ENCODE results near the gene ANO4.

Gene ANO4

GRCh38 chr12:100794441-100795173, at the start of gene ANO4:
TSS of gene ANO4 (plus strand) at chr12:100794776. CDS start at chr12:100901786, 107,010 bp downstream.
- DNase-seq, result no peak

DNA sequence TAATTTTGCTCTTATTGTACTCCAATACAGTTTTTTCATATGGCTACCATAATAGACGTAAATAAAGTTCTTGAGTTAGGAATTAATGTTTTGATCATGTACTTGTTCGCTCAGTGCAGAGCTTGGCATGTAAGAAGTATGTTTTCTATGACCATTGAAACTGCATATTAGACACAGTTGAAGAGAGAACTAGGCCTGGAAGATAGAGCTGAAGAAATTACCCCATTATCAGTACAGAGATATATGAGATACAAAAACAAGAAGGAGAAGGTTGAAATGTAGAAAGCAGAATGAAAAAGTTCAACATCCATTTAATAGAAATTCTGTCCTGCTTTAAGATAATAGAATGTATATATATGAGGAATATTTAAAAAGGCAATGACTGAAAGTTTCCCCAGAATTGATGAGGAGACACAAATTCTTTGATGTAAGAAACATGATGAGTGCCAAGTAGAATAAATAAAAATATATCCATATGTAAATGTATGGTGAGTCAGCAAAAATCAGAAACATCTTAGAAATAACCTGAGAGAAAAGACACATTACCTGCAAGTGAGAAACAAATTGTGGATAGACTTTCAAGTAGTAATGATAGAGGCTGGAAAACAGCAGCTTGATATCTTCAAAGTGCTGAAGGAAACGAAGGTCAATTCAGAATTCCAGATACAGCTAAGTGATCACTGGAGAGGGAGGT, 49.1 kb upstream of the ANO4 start:
- DNase-seq, result no peak

- DNase-seq, result no peak
Observed at GRCh38 chr12:100752841-100753240, 41.7 kb upstream of the ANO4 start.

DNA sequence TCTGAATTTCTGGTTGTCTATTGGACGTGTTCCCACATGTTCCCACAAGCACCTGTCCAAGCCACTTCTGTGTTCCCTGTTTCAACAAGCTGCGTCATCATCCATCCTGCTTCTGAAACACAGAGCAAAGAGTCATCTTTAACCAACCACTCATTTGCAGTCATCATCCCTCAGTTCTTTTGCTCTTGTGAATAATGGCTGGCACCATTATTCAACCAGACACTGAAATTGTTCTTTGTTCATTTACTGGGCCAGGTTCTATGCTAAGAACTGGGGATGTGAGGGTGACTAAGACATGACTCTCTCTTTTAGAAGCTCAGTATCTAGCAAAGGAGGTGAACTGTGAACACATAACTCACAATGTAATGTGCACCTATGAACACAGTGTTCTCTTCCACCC, 40.7 kb upstream of the ANO4 start:
- DNase-seq, result no peak

- DNase-seq, result no peak
Observed at GRCh38 chr12:100755186-100755585, 39.4 kb upstream of the ANO4 start.

DNA sequence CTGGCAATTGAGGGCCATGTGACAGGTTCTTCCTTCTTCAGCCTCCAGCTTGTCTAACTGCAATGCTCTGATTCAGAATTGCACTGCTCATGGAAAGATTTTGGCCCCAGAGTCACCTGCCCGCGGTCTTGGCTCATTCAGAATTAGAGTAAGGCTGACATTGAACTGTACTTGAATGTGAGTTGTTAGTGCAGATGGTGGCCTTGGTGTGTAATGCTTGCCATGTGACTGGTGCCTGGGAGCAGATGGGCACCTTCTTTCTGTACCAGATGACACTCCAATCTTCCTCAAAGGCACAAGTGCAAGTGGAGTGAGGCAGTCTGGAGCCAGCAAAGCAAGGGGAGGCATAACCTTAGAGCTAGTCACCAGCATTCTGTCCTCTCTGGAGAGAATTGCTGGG, 36.5 kb upstream of the ANO4 start:
- no peak for DNase-seq

GRCh38 chr12:100767371-100767770, 27.2 kb upstream of the ANO4 start:
- DNase-seq, result no peak

DNA sequence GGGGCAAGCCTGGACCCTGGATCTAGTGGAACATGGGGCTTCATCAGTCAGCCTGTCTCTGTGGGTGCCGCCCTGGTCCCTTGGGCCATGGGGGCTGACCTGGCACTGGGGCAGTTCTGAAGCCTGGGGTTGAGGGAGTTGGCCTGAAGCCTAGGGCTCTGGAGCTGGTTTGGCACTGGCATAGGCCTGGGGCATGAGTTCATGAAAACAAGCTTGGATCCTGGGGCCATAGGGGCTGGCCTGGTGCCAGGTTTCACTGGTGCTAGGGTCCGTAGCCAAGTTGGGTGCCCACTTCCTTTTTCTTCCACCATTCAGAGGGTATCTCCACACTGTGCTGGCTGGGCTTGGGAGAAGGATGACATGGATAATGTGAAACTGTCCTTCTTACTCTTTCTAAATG, 26.6 kb upstream of the ANO4 start:
- DNase-seq, result no peak

DNA sequence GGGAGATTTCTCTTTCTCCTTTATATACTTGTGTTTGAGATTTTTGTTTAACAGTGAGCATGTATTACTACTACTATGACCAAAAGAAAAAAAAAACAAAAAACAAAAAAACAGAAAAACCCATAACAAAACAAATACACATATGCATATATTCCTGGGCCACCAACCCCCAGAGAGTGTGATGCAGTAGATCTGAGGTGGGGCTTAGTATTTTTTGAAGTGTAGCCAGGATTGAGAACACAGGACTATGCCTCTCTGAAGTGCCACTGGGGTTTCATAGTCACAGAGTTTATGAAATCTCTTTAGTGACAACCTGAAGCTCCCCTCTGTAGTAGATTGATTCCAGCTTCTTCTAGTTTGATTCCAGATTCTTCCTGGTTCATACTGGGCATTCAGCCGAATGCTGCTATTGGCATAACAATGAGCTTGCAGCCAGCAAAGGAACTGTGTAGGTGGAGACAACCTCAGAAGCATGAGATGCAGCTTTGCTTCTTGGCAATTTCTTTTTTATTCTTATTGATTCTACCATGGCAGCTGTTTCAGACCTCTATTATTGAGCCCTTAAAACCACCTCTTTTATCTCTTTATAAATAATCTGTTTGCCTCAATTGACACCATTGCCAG, 15.5 kb upstream of the ANO4 start:
- no peak for DNase-seq

GRCh38 chr12:100789146-100789545, 5.4 kb upstream of the ANO4 start:
- no peak for DNase-seq

- no peak for DNase-seq
Observed at GRCh38 chr12:100789975-100790374, 4.6 kb upstream of the ANO4 start.

DNA sequence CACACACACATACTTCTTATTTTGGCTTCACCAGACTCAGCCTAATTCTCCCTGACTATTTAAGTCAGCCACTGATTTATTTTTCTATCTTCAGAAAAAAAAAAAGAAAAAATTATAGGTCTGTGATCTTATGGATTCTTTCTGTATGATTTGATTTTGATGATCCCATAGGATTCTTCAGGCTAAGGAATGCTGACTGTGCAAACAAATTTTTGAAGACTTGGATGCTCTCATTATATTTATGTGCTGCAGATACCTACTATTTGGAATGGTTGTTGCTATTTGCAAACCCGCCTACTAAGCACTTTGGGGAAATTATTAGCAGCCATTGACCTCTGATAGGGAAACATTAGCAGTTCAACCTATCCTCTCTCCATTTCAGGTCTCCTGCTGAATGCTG, 4.0 kb upstream of the ANO4 start:
- DNase-seq, result no peak

DNA sequence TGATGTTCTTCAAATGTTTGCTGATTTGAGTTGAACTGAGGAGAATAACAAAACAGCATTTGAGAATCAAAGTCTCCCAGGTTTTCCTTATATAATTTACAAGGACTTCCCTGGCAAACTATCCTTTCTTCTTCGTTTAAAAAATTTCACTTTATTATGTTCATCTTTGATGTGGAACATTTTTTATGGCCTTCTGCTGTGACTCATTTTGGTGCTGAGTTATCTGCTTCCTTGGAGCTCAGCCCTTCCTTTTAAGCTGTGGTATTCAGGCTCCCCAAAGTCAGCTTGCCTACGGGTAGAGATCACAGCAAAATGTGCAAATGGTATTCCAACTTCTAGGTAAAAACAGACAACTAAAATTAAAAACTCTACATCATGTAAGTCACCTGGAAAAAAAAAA, 1.4 kb upstream of the ANO4 start:
- no peak for DNase-seq

DNA sequence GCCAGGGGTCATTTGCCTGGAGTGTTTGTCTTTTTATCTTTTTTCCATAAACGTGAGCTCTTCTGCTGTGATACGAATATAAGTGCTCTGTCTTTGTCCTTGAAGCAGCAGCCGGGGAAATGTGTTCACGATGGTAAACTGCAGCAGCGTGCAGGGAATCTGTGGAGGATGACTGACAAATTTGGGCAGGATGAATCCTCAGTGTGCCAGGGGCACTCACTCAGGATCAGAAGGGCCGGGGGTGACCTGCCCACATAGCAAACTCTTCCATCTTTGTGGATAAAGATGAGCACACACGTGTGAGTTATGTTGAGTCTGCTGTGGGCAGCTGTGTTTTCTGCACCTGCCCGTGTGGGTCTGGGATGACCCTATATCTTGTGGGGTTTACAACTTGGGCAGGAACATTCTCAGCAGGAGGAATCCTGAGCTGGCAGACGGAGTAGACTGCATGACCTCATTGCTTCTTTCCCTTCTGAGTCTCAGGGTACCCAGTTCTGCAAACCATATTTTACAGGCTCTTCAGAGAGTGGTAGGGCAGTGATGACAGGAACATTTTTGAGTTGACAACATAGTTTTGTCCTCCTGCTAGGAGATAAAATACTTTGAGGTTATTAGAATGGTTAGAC, 711 bp downstream of the ANO4 start:
- no peak for DNase-seq

DNA sequence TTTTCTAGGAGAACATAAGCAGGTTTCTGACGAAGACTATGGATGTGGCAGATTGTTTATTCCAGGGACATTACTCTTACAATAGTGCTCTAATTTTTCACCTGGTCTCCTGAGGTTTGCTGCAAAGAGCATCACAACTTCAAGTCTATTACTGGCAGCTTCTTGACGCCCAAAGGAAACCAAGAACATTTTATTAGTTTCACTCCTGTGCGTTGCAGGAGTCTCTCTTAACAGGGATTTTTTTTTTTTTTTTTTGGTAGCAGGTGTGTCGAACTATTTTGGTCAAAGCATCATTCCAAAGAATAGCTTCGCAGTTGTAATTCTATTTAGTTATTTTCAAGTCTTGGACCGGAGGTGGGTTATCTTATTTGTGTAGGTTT, 1.2 kb downstream of the ANO4 start:
- DNase-seq, result no peak

DNA sequence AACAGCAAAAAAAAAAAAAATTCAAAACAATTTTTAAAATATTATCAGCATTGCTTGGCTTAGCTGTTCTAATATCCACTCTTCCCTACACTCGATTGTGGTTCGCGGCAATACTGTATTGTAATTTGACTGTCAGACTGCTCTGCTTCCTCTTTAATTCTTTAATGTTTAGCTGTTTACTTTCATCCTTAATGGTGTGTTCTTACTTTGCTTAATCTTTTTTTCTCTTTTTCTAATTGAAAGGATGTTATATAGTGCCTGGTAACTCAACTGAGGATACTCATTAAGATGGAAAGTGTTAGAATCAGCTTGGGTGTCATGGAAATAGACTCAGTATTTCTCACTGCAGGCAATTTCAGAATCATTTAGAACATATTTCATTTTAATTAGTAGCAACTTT, 2.0 kb downstream of the ANO4 start:
- DNase-seq, result no peak

DNA sequence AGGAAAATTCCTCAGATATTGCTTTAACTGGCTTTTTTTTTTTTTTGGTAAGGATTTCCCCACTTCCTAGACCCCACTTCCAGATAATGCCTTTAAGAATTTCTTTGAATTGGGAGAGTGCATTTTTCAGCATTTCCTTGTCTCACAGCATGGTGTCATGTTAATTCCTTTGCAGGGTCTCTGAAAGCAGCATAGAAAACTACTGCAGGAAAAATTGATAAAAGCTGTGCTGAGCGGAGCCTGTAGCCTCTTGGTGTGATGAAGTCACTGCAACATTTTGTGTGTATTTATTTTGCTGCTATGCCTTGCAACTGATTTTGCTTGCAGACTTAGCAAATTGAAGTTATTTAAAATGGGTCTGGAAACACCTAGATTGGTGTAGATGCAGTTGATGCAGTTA, 2.7 kb downstream of the ANO4 start:
- DNase-seq, result no peak

DNA sequence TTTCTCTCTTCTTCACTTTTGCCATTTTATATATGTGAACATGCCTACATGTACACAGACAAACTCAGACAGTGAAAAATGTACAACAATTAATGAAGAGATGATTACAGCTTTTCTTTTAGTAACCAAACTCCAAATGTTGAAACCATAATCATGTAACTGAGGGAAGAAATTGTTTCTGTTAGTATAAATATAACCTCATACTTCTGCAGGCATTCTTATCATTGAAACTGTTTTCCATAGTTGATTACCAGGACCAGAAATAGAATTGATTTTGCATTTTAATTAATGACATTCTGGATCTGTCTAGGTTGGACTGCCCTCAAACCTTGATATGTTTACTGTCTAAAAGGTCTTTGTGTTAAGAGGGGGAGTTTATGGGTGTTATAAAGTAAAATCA, 3.2 kb downstream of the ANO4 start:
- DNase-seq, result no peak

- DNase-seq, result no peak
Observed at GRCh38 chr12:100798286-100799160, 3.9 kb downstream of the ANO4 start.

- DNase-seq, result no peak
Observed at GRCh38 chr12:100799770-100800169, 5.2 kb downstream of the ANO4 start.

DNA sequence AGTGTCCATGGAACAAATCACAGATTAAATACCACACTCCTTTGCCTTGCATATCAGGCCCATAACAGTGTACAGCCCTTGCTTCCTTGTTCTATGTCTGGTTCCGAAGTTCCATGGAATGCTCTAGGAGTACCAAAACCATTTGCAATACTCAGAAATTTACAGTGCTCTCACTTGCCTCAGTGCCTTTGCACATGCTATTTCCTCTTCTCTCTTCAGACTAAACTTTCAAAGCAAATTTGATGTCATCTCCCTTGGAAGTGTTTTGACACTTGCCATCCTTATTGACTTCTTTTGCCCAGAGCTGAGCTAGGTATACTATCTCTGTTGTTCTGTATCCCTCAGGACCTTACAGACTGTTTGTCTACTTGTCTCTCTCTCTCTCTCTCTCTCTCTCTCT, 6.1 kb downstream of the ANO4 start:
- DNase-seq, result no peak

GRCh38 chr12:100801320-100801719, 6.7 kb downstream of the ANO4 start:
- no peak for DNase-seq

DNA sequence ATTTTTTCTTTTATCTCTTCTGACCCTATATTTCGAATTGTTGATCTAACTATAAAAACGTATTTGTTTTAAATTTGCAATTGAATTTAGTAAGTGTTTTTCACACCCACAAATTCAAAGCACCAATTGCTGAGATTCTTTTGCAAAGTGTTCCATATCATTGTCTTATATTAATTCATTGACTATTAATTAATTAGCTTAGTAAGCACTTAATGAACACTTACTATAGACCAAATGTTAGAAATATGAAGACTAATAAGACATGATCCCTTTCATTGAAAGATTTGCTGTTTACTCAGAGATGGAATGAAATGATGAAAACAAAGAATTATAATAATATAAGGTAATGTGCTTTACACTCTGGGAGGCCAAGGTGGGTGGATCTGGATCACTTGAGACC, 14.2 kb downstream of the ANO4 start:
- DNase-seq, result no peak
